GM10266 (cell line): Measurements from ENCODE around the gene OR2A1.
"Not testable (repeated sequence)": the region's sequence is repeated elsewhere in the genome, so short reads cannot be mapped to it uniquely, and the experiment has no call there.

Experiments used
- DNase-seq: peaks from one replicate; pipeline ENCODE4 v3.0.0; 2012; ENCODE audit errors: extremely low spot score

Gene OR2A1

GRCh38 chr7:144323359-144323758 lies 11.1 kb downstream of the OR2A1 start:
- DNase-seq: not testable (repeated sequence)

GRCh38 chr7:144325868-144326267 lies 13.6 kb downstream of the OR2A1 start:
- DNase-seq: not testable (repeated sequence)

DNA sequence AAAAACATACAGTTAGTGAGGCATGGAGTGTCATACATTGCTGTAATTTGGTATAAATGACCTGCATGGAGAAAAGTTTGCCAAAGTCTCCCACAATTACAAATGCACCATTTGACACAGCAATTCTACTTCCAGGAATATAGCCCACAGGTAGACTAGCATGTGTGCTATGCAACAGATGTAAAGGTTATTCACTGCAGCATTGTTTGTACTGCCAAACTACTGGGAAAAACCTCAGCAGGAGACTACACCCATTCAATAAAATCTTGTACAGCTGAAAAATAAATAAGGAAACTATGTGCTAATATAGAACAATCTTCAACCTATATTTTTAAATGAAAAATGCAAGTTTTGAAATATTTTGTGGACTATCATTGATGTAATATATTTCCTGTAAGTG lies 17.8 kb downstream of the OR2A1 start:
- not testable (repeated sequence) for DNase-seq

DNA sequence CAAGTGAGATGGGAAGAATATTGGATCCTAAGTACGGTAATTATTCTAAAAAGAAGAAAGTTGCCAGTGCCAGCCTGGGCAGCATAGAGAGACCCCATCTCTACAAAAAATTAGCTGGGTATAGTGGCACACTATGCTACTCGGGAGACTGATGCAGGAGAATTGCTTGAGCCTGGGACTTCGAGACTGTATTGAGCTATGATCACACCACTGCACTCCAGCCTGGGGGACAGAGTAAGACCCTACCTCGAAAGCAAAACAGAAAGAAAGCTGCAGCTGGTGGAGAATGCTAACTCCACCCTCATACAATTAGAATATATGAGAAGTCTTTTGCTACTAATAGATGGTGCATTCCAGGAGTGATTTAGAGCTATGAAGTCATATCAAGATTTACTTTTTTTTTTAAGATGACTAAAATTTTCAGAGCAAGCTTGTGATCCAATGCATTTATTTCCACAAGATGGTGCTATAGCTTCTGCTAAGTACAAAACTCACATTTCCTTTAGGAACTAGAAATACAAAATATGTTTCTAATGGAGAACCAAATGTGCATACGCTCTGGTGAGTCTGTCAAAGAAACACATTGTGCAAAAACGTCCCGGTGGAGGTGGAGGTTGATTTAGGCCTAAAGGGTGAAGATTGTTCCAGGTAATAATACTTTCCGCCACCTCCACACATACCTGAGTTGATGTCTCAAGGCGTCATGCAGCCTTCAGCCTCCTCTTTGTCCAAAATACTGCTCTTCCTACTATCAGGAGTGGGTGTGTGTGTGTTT lies 19.2 kb downstream of the OR2A1 start:
- not testable (repeated sequence) for DNase-seq

DNA sequence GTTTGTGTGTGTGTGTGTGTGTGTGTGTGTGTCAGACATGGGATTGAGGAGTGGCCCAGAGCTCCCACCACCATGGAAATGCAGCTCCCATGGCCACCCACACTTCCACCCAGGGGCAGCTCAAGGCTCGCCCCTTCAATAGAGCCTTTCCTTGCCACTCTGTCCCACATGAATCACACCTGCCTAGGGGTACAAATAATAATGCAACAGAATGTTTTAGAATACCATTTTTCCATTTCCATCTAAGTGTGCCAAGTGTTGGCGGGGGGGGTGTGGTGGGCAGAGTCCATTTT lies 19.7 kb downstream of the OR2A1 start:
- DNase-seq: not testable (repeated sequence)

DNA sequence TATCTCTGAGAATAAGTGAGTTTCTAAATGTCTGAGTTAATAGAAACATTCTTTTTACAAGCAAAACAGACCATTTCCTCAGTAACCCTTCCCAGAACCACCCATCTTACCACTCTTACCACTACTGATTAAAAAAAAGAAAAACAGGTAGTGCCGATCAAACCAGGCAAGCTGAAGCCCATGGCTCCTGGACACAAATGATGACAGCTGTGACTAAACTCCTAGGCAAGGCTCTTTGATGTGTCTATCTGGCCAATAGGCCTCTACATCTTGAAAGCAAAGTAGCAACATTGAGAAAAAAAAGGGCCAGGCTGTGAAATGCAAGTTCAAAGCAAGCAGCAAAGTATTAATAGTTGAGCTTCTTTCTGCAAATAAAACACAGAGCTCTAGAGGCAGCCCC lies 36.4 kb downstream of the OR2A1 start:
- DNase-seq: not testable (repeated sequence)

DNA sequence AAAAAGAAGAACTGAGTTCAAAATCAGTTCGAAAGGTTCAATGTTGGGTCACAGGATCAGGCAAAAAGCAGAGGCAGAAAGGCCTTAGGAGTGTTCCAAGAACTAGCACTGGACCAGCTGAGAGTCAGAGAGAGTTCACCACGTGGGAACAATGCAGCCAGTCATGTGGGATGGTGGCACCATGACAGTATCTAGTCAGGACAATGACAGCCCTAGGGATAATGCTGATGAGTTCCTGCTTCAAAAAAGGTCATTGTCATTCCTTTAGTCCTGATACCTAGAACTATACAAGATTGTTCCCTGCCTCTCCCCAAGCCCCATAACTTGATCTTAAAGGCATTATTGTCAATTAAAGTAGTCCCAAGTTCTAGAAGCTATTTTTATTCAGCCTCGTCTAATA lies 39.4 kb downstream of the OR2A1 start:
- DNase-seq: not testable (repeated sequence)

- DNase-seq: not testable (repeated sequence)
These were observed 43.1 kb downstream of the OR2A1 start, which contains the start of gene ARHGEF5 for GRCh38 chr7:144355176-144355822. Gene ARHGEF5 (plus strand): TSS chr7:144355402. CDS start chr7:144362670, 7,268 bp downstream.

- not testable (repeated sequence) for DNase-seq
These were observed 44.0 kb downstream of the OR2A1 start for GRCh38 chr7:144356185-144356584.

DNA sequence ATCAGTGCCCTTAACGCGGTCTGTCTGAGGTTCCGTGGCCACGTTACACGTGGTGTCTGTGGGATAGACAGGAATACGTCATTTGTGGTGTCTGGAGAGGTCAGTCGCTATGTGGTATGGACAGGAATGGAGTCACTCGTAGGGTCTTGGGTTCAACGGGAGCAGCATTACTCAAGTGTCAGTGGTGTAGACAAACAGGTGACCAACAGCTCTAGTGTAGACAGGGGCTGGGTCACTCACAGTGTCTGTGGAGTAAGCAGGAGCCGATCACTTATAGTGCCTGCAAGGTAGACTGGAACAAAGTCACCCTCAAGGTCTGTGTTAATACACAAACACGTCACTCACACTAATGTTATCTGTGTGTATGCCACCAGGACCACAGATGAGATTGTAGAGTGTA lies 44.6 kb downstream of the OR2A1 start:
- DNase-seq: not testable (repeated sequence)

GRCh38 chr7:144362061-144362460 lies 49.8 kb downstream of the OR2A1 start:
- DNase-seq: not testable (repeated sequence)

GRCh38 chr7:144365523-144365922 lies 53.3 kb downstream of the OR2A1 start:
- DNase-seq: not testable (repeated sequence)

GRCh38 chr7:144367250-144367649 lies 55.0 kb downstream of the OR2A1 start:
- not testable (repeated sequence) for DNase-seq

DNA sequence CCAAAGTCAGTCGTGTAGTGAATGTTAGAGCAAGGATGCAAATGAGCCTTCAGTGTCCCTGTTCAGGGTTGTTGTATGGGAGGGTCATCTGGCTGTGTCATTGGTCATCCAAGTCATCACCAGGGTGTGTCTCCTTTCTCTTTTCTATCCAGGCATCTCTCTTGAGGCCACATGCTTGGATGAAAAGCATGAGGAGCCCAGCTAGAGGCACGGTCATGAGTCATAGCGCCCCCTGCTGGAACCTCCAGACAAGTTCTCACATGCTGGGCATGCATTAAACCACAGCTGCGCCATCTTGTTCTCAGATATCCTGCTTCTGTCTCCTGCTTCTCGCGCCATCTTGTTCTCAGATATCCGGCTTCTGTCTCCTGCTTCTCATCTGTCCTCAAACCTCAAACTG lies 57.0 kb downstream of the OR2A1 start:
- DNase-seq: not testable (repeated sequence)
